AG09309 (cell line): ENCODE data around the gene SPIN3.
"Not testable (repeated sequence)": the region's sequence is repeated elsewhere in the genome, so short reads cannot be mapped to it uniquely, and the experiment has no call there.

Experiments used
- DNase-seq: peaks from one replicate; pipeline ENCODE4 v3.0.0-alpha.2; 2010; ENCODE audit warnings: low read depth
- H3K4me3 ChIP-seq: 2 replicates; pipeline ENCODE4 v1.5.1; 2011; ENCODE audit warnings: mild to moderate bottlenecking, low read depth, low read length, moderate library complexity; ENCODE audit not compliant: control insufficient read depth
- CTCF ChIP-seq: IDR thresholded peaks from 2 replicates; pipeline ENCODE4 v1.5.1; 2011; ENCODE audit warnings: mild to moderate bottlenecking, low read depth, low read length, inconsistent platforms; ENCODE audit not compliant: insufficient read depth, control insufficient read depth; ENCODE audit errors: missing control alignments

SPIN3 gene

DNA sequence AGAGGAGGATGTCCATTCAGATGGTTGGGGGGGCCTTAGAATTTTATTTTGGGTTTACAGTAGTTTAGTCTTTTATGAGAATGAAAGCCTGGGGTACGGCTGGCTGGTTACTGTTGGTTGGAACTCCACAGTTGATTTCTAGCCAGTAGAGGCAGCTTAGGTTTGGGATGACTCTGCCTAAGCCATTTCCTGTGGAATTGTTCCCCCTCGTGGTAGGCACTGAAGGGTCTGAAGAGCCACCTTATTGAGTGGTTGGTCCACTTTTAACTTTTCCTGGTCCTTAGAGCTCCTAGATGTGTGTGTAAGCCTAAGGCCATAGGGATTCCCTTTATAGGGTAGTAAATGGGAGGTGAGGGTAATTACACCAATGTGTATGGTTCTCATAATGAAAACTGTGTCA, 19.7 kb downstream of the SPIN3 start:
- TF ChIP-seq CTCF = peak; percentile 31
- DNase-seq = no peak
- H3K4me3 ChIP-seq = no peak overlapping the region

GRCh38 chrX:56974408-56974807, 20.9 kb downstream of the SPIN3 start:
- H3K4me3 ChIP-seq = no peak overlapping the region
- TF ChIP-seq CTCF = no peak
- no peak for DNase-seq

DNA sequence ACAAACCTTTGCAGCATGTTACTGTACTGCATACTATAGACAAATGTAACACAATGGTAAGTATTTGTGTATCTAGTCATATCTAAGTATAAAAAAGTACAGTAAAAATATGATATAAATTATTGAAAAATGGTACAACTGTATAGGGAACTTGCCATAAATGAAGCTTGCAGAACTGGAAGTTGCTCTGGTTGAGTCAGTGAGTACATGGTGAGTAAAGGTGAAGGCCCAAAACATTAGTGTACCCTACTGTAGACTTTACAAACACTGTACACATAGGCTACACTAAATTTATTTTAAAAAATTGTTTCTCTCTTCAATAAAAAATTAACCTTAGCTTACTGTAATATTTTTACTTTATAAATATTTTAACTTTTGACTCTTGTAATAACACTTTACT, 25.8 kb downstream of the SPIN3 start:
- no peak for TF ChIP-seq CTCF
- H3K4me3 ChIP-seq = no peak overlapping the region
- DNase-seq = no peak

- no peak overlapping the region for H3K4me3 ChIP-seq
- DNase-seq = no peak
- TF ChIP-seq CTCF = no peak
Measured at GRCh38 chrX:56968980-56969379, 26.4 kb downstream of the SPIN3 start.

DNA sequence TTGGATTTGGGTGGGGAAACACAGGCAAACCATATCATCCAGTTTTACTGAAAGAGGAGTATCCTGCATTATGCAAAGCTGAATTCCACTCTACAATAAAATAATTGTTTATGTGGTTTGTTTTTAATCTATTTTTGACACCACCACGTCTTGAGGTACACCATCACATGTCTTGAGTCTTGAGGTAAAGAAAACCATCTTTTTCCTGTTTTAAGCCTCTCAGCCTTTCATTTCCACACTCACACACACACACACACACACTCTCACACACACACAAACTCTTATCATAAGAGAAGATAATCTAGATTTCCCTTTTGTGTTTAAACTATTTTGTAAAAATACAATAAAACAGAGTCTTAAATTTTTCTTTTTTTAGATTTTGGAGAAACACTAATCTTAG, 32.0 kb downstream of the SPIN3 start:
- TF ChIP-seq CTCF = no peak
- no peak for DNase-seq
- H3K4me3 ChIP-seq = no peak overlapping the region

DNA sequence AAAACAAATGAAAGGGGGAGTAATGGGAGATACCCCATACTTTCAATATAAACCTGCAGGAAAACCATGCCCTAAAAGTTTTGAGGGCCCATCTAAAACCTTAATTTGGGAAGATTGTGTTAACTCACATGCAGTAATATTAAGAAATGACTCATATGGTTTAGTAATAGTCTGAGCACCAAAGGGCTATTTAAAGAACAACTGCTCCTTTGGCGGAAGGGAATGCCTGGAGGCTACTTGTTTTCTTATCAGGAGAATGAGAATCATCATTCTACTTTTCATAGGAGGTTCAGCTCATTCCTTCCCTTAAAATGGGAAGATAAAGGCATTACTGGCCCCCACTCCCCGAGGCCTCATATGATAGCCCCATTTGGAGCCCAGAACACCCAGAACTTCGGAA, 47.6 kb downstream of the SPIN3 start:
- H3K4me3 ChIP-seq = no peak overlapping the region
- TF ChIP-seq CTCF = no peak
- peak; percentile 7 for DNase-seq

- peak; percentile 34 for DNase-seq
Measured at GRCh38 chrX:56946201-56946600, 49.1 kb downstream of the SPIN3 start.

GRCh38 chrX:56945226-56945625, 50.1 kb downstream of the SPIN3 start:
- not testable (repeated sequence) for H3K4me3 ChIP-seq, DNase-seq

More at GRCh38 chrX:56946201-56946600, 49.1 kb downstream of the SPIN3 start:
- H3K4me3 ChIP-seq = not testable (repeated sequence)
